Measurements from ENCODE around the gene ONECUT1.

ONECUT1 gene

DNA sequence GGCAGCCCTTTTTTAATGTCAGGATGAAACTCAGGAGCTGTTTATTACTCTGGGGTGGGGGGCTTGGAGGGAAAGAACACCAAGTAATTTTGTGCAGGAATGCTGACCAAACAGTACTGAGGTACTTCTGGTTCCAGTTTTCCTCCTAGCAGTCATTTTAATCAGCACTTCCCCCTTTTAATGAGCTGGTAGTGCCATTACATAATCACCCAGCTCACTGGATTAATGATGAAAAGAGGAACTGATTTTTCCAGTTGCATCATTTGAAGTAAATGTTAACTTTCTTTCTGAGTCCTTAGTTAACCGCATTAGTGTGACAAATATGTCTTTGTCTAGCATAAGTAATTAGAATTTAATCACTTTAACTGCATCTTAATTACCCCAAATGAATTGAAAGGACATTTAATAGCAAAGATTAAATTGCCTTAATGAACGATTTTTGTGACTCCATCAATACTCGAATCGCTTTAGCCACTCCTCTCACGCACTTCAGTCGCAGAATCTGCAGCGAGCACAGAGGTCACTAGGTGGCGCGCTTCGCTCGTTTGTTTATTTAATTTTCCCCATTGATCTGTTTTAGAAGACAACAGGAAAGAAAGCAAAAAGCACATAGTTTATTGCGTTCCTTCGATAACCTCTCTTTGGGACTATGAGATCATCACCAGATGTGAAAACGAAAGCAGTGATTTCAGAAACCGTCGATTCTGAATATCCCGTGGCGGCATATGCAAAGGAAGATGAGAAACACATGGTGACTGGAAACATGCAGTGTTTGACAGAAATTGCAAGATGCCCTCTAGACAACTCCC, 9.8 kb downstream of the ONECUT1 start:
- intact Hi-C loops (cut with DNase I; ENCODE audit: low total_unique reads) = no loop called here
- peaks cover 8 to 84% of the 10 kb centered on the region in 2 donors for H3K27me3 ChIP-seq

GRCh38 chr15:52778457-52778856, 11.7 kb downstream of the ONECUT1 start:
- H3K27me3 ChIP-seq = peaks cover 0 to 76% of the 10 kb centered on the region in 2 donors
- DNase-seq = no peak
- no peaks in the 10 kb centered on the region for H3K9me3 ChIP-seq
- intact Hi-C loops (cut with DNase I; ENCODE audit: low total_unique reads) = no loop called here
- H3K27ac ChIP-seq = no peak overlapping the region
- peaks cover 0 to 10% (median 2%) of the 10 kb centered on the region in 4 donors for H3K4me1 ChIP-seq
- no peak overlapping the region for H3K4me3 ChIP-seq
- TF ChIP-seq, protein P1, sequence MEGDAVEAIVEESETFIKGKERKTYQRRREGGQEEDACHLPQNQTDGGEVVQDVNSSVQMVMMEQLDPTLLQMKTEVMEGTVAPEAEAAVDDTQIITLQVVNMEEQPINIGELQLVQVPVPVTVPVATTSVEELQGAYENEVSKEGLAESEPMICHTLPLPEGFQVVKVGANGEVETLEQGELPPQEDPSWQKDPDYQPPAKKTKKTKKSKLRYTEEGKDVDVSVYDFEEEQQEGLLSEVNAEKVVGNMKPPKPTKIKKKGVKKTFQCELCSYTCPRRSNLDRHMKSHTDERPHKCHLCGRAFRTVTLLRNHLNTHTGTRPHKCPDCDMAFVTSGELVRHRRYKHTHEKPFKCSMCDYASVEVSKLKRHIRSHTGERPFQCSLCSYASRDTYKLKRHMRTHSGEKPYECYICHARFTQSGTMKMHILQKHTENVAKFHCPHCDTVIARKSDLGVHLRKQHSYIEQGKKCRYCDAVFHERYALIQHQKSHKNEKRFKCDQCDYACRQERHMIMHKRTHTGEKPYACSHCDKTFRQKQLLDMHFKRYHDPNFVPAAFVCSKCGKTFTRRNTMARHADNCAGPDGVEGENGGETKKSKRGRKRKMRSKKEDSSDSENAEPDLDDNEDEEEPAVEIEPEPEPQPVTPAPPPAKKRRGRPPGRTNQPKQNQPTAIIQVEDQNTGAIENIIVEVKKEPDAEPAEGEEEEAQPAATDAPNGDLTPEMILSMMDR (IDR thresholded peaks at IDR 0.05) = no peak
- H3K36me3 ChIP-seq = no peaks in the 10 kb centered on the region

More for the DNA sequence above, 9.8 kb downstream of the ONECUT1 start:
- Histone ChIP-seq H3K9me3 (no peaks in the 10 kb centered on the region), H3K36me3 (no peaks in the 10 kb centered on the region), H3K27ac (no peak overlapping the region), H3K4me1 (peaks cover 0 to 28% (median 20%) of the 10 kb centered on the region in 4 donors), H3K4me3 (peak overlapping the region; percentile 7 to 26)
- TF ChIP-seq, protein P1 (IDR thresholded peaks at IDR 0.05) = peak; percentile 51 to 74
- DNase-seq = no peak

GRCh38 chr15:52772766-52773165, 17.4 kb downstream of the ONECUT1 start:
- TF ChIP-seq, protein P1 (IDR thresholded peaks at IDR 0.05) = no peak
- no peak for DNase-seq
- H3K4me3 ChIP-seq = no peak overlapping the region
- no peaks in the 10 kb centered on the region for H3K9me3 ChIP-seq
- H3K36me3 ChIP-seq = no peaks in the 10 kb centered on the region
- no peaks in the 10 kb centered on the region for H3K4me1 ChIP-seq
- H3K27ac ChIP-seq = no peak overlapping the region
- intact Hi-C loops (cut with DNase I; ENCODE audit: low total_unique reads) = no loop called here
- peaks cover 0 to 43% of the 10 kb centered on the region in 2 donors for H3K27me3 ChIP-seq

GRCh38 chr15:52765785-52766184, 24.4 kb downstream of the ONECUT1 start:
- H3K4me1 ChIP-seq = no peaks in the 10 kb centered on the region
- no peaks in the 10 kb centered on the region for H3K36me3 ChIP-seq
- peaks cover 0 to 18% of the 10 kb centered on the region in 2 donors for H3K27me3 ChIP-seq
- H3K27ac ChIP-seq = no peak overlapping the region
- DNase-seq = no peak
- H3K4me3 ChIP-seq = no peak overlapping the region
- H3K9me3 ChIP-seq = no peaks in the 10 kb centered on the region
- intact Hi-C loops (cut with DNase I; ENCODE audit: low total_unique reads) = no loop called here
- TF ChIP-seq, protein P1 (IDR thresholded peaks at IDR 0.05) = no peak

- TF ChIP-seq, protein P1 (IDR thresholded peaks at IDR 0.05) = no peak
- Histone ChIP-seq H3K9me3 (no peaks in the 10 kb centered on the region), H3K27ac (no peak overlapping the region), H3K4me1 (no peaks in the 10 kb centered on the region), H3K27me3 (peaks cover 0 to 14% of the 10 kb centered on the region in 2 donors), H3K4me3 (no peak overlapping the region), H3K36me3 (no peaks in the 10 kb centered on the region)
- DNase-seq = no peak
- intact Hi-C loops (cut with DNase I; ENCODE audit: low total_unique reads) = no loop called here
Measured at GRCh38 chr15:52764731-52765130, 25.4 kb downstream of the ONECUT1 start.

All from tibial artery (tissue), 4 donors.